GM12874 (cell line): ENCODE results near the gene WWOX.

Source experiments
- TF ChIP-seq, protein P1 (sequence below): IDR thresholded peaks from 2 replicates; pipeline ENCODE4 v1.5.1; 2011; ENCODE audit warnings: low read depth, mild to moderate bottlenecking, control low read depth, low read length, moderate library complexity; ENCODE audit not compliant: insufficient read depth

The WWOX gene

DNA sequence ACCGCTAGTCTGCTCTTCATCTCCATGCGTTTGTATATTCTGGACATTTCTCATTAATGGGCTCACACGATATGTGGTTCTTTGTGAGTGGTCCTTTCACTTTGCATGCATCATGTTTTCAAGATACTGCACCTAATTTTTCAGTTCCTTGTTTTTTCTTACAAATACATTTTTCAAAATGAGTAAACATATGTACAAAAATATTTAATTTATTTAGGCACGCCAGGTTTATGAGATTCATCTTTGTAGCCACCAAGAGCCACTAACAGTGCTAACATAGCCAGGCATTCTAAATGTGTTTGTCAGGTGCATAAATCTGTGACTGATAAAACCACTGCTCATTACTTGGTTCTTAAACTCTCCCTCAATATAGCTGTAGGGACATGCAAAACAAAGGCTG lies 375.3 kb downstream of the WWOX start:
- TF ChIP-seq, protein P1, sequence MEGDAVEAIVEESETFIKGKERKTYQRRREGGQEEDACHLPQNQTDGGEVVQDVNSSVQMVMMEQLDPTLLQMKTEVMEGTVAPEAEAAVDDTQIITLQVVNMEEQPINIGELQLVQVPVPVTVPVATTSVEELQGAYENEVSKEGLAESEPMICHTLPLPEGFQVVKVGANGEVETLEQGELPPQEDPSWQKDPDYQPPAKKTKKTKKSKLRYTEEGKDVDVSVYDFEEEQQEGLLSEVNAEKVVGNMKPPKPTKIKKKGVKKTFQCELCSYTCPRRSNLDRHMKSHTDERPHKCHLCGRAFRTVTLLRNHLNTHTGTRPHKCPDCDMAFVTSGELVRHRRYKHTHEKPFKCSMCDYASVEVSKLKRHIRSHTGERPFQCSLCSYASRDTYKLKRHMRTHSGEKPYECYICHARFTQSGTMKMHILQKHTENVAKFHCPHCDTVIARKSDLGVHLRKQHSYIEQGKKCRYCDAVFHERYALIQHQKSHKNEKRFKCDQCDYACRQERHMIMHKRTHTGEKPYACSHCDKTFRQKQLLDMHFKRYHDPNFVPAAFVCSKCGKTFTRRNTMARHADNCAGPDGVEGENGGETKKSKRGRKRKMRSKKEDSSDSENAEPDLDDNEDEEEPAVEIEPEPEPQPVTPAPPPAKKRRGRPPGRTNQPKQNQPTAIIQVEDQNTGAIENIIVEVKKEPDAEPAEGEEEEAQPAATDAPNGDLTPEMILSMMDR = no peak

DNA sequence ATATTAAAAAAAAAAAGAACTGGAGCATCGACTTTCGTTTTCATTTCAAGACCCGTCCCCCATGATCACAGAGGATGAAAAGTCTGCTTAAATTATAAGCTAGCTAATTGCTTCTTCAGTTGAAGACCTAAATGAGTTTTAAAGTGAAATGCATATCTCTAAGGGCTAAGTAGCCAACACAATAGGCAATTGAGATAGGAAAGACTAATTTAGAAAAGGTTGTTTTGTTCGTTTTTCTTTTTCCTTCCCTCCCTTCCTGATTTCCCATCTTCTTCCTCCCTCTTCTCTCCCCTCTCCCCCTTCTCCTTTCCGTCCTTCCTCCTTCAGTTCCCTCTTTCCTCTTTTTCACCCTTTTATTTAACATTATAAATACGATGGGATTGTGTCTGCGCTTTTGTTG lies 377.2 kb downstream of the WWOX start:
- TF ChIP-seq, protein P1 = no peak

DNA sequence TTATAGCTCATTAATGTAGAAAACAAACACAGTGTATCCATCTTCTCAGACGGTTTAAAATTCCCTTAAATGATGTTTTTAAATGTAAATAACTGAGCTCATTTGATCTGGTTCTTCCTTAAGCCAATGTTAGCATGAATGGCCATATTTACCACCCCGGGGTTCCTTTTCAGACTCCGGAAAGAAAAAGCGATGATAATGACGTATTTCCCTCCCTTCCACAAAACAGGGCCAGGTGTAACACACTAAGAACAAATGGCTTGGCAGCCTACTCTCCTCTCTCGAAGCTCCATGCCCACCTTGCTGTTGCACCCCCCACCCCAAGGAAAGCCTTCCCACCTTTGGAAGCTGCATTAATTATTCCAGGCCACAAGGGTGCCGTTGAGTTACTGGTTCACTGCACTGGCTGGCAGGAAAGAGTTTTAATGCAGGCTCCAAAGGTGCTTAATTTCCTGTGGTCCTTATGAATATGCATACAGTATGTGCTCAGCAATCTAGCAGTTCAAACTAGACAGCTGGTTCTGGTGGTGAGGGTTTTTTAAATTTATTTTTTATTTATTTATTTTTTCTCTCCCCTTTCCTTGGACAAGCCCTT lies 378.9 kb downstream of the WWOX start:
- TF ChIP-seq, protein P1 = no peak

DNA sequence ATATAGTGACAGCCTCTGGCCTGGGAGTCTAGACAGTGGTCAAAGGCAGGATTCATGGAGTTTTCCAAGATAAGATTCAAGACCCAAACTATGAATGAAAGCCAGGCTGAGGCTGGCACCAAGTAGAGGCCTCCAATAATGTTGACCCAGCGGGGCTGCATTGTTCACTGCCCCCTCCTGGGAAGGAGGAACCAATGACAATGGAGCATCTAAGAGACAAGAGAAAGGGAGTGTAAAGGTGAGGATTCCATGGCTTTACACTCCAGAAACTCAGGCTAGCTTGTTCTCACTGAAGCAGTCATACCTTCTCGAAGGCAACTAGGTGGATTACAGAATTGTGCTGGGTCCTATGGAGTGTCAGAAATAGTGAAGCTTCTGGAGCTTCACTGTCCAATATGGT lies 380.3 kb downstream of the WWOX start:
- TF ChIP-seq, protein P1 = no peak

DNA sequence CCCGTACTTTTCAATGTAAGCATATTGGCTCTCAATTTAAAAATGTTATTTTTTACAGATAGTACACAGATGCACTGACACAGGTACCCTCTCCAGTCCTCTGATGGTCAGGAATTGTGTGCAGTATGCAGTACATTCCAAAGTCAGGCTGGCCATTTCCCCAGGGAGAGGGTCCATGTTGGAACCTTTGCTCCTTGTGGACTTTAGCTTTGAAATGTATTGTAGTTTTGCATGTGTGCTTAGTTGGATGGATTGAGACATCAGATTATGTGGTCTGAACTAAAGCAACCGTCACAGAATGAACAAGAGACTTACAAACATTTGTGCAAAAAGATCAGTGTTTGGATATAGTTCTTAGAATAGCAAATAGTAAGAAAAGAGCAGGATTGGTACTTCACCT lies 381.1 kb downstream of the WWOX start:
- TF ChIP-seq, protein P1 = no peak

DNA sequence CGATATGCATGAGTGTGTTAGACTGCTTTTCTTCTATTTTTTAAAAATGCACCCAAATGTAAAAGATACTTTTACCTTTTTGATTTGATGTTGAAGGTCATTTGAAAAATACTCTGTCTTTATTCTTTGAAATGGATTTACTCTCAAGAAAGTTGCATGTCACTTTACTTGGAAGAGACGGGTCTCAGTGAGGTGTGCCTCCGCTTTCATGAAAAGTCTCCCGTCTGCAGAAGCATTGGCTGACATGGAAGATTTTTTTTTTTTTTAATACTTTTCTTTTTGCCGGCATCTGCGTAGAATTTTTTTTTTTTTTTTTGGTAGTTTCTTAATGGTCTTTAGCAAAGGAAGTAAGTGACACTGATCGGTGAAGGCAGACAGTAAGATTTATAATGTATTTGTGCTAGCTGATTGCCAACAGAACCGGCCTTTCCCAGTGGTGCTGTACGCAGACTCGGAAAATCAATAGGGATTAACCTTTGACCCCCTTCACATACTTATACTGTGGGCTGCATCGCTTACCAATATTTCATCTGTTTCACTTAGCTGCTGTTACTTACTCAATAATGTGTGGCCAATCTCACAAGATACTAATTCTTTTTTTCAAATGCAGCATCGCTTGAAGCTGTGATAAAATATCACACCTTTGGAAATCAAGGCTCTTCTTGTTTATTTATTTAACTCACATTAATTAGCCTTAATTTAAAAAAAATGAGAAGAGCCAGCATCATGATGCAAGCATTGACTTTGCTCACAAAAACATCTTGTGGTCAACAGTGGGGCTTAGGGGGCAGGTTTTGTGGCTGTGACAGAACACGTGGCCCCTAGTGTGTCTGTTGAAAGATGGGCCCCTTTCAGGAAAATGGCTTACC lies 383.9 kb downstream of the WWOX start:
- TF ChIP-seq, protein P1 = no peak

DNA sequence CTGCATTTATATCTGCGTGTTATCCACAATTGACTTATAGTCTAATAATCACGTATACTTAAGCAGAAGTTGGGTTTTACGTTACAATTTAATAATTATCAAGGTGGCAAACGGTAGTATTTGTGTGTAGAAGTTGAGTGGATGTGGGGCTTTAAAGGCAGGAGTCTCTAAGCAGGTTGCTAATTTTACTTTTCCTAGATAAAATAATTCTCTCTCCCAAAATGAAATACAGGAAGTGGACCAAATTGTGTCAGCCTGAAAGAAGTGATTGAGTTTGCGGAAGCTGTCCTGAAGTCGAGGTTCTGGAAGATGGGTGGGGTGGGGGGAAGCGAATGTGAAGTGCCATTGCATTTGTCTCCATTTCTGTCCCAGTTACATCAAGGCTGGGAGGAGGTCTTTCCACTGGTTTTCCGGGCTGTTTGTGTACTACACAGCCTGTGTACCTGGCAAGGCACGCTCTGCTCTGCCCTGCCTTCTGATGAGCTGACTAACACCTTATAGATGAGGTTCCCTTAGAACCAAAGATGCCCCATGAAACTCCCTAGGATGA lies 385.1 kb downstream of the WWOX start:
- TF ChIP-seq, protein P1 = no peak
